GM12878 (cell line): ENCODE measurements around the gene CSTA. TPM values are rescaled to one million over a fixed set of nuclear protein-coding genes. Genes with fewer than 3 reads are reported as not detected.

Experiments used
- CHD1 ChIP-seq: IDR thresholded peaks from 2 replicates; pipeline ENCODE4 v1.6.1; 2012; ENCODE audit warnings: low read depth, low read length, improper control_type of control experiment
- DPF2 ChIP-seq: fragments of 450-650 bp; IDR thresholded peaks from 2 replicates; pipeline ENCODE4 v1.6.1; 2017; ENCODE audit warnings: mild to moderate bottlenecking
- EED ChIP-seq: sonication (generic); IDR thresholded peaks from 2 replicates; pipeline ENCODE4 v1.6.1; 2016; ENCODE audit warnings: antibody characterized with exemption, low read depth
- GATAD2B ChIP-seq: fragments of 450-650 bp; conservative IDR thresholded peaks from 2 replicates; pipeline ENCODE4 v1.6.1; 2017; ENCODE audit warnings: low read depth, mild to moderate bottlenecking, moderate library complexity
- HDAC6 ChIP-seq: fragments of 200-600 bp; sonication (generic); IDR thresholded peaks from one replicate; pipeline ENCODE4 v1.8.0; 2017; ENCODE audit warnings: antibody characterized with exemption; ENCODE audit not compliant: unreplicated experiment
- LARP7 ChIP-seq: fragments of 450-650 bp; IDR thresholded peaks from 2 replicates; pipeline ENCODE4 v1.6.1; 2017; ENCODE audit warnings: mild to moderate bottlenecking
- NFYA ChIP-seq: IDR thresholded peaks from 2 replicates; pipeline ENCODE4 v1.6.1; 2011; ENCODE audit warnings: low read depth, mild to moderate bottlenecking, low read length, improper control_type of control experiment, borderline replicate concordance
- NR2F1 ChIP-seq: fragments of 450-650 bp; conservative IDR thresholded peaks from 2 replicates; pipeline ENCODE4 v1.6.1; 2017; ENCODE audit warnings: mild to moderate bottlenecking
- PAX8 ChIP-seq: fragments of 450-650 bp; IDR thresholded peaks from 2 replicates; pipeline ENCODE4 v1.6.1; 2017; ENCODE audit warnings: mild to moderate bottlenecking, moderate library complexity
- RELA ChIP-seq: fragments of 450-650 bp; IDR thresholded peaks from 2 replicates; pipeline ENCODE4 v1.8.0; 2014; ENCODE audit warnings: borderline replicate concordance; ENCODE audit not compliant: partially characterized antibody
- SRF ChIP-seq, 2 experiments: IDR thresholded peaks; 2 replicates each; pipeline ENCODE4 v1.6.1; 2011; ENCODE audit warnings: low read depth in 2 of 2, low read length in 2 of 2, mild to moderate bottlenecking in 1 of 2, moderate library complexity in 1 of 2
- TCF7 ChIP-seq: IDR thresholded peaks from 2 replicates; pipeline ENCODE4 v1.6.1; 2014; ENCODE audit warnings: antibody characterized with exemption, borderline replicate concordance
- WRNIP1 ChIP-seq: IDR thresholded peaks from 2 replicates; pipeline ENCODE4 v1.6.1; 2011; ENCODE audit warnings: low read depth, low read length, improper control_type of control experiment, borderline replicate concordance
- ZNF24 ChIP-seq: fragments of 450-650 bp; IDR thresholded peaks from 2 replicates; pipeline ENCODE4 v1.6.1; 2017; ENCODE audit warnings: antibody characterized with exemption, mild to moderate bottlenecking
- polyA plus RNA-seq, 11 experiments: library from polyadenylated mRNA; depleted of rRNA in 4 of 11; unstranded in 6 of 11; stranded (reverse) in 5 of 11; fragments of >200 nt; fragmentation: Nextera tagmentation in 4 of 11; fragmentation: Illumina TruSeq in 1 of 11; extraction: Ambion mirVana in 4 of 11; extraction: Trizol in 1 of 11; gene quantifications; 1 replicate in 1 of 11; 2 replicates in 10 of 11; pipeline versions ENCODE4 v1.2.1 to v1.2.3, GENCODE V29; 2011 to 2016; ENCODE audit warnings: inconsistent platforms in 2 of 11, missing spikeins in 2 of 11, low read depth in 1 of 11
- total RNA-seq, 4 experiments: library from RNA; depleted of rRNA in 3 of 4; stranded (reverse); fragments of >200 nt in 3 of 4; fragmentation: Illumina TruSeq in 1 of 4; extraction: Trizol in 1 of 4; gene quantifications; 2 replicates each; pipeline versions ENCODE4 v1.2.1 to v1.2.3, GENCODE V29; 2013 to 2021
- TF ChIP-seq, protein P1 (sequence below): fragments of 450-650 bp; IDR thresholded peaks from 2 replicates; pipeline ENCODE4 v1.6.1; 2018; ENCODE audit warnings: mild to moderate bottlenecking, low read depth, moderate library complexity; ENCODE audit not compliant: partially characterized antibody
- TF ChIP-seq, protein P2 (sequence below): IDR thresholded peaks from 2 replicates; pipeline ENCODE4 v1.6.1; 2012; ENCODE audit warnings: low read length, inconsistent platforms
- TF ChIP-seq, protein P3 (sequence below): IDR thresholded peaks from 2 replicates; pipeline ENCODE4 v1.6.1; 2011; ENCODE audit warnings: low read depth, low read length, improper control_type of control experiment, borderline replicate concordance
- TF ChIP-seq, protein P4 (sequence below): fragments of 450-650 bp; IDR thresholded peaks from 2 replicates; pipeline ENCODE4 v1.6.1; 2018; ENCODE audit warnings: borderline replicate concordance, mild to moderate bottlenecking; ENCODE audit not compliant: partially characterized antibody
- TF ChIP-seq, protein P5 (sequence below): IDR thresholded peaks from 2 replicates; pipeline ENCODE4 v1.6.1; 2012; ENCODE audit warnings: improper control_type of control experiment, low read depth, low read length; ENCODE audit not compliant: insufficient replicate concordance

Gene CSTA
- total and polyA plus RNA-seq, 10 of the 15 experiments (the other 5 are each of a cell fraction or from before 2014, with no cell fraction given): 1.8 to 6.7 (median 3.4) TPM

DNA sequence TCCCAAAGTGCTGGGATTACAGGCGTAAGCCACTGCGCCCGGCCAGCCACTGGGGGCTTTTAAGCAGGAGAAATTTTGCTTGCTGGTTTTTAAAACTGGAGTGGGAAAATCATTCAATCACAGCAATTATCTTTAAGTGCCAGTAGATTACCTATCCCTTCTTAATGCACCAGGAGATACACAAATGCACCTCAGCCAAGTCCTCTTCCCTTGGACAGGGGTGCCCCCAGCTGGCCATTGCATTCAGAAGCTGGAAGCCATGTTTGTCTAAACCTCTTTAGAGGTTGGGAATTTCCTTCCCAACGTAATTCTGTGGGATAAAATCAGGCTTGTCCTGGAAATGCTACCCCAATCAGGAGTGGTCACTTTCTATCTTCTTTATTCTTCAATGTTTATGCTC is 31.4 kb downstream of the CSTA start (continued):
- TF ChIP-seq, protein P1, sequence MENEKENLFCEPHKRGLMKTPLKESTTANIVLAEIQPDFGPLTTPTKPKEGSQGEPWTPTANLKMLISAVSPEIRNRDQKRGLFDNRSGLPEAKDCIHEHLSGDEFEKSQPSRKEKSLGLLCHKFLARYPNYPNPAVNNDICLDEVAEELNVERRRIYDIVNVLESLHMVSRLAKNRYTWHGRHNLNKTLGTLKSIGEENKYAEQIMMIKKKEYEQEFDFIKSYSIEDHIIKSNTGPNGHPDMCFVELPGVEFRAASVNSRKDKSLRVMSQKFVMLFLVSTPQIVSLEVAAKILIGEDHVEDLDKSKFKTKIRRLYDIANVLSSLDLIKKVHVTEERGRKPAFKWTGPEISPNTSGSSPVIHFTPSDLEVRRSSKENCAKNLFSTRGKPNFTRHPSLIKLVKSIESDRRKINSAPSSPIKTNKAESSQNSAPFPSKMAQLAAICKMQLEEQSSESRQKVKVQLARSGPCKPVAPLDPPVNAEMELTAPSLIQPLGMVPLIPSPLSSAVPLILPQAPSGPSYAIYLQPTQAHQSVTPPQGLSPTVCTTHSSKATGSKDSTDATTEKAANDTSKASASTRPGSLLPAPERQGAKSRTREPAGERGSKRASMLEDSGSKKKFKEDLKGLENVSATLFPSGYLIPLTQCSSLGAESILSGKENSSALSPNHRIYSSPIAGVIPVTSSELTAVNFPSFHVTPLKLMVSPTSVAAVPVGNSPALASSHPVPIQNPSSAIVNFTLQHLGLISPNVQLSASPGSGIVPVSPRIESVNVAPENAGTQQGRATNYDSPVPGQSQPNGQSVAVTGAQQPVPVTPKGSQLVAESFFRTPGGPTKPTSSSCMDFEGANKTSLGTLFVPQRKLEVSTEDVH: no peak
- TF ChIP-seq PAX8 (no peak), ZNF24 (peak; percentile 19; the same call in 1 of the 2 replicates), WRNIP1 (no peak), EED (no peak), HDAC6 (no peak), NFYA (no peak), TCF7 (no peak), CHD1 (no peak), DPF2 (no peak), RELA (no peak), LARP7 (no peak), NR2F1 (no peak), SRF (IDR thresholded peaks at IDR 0.05; ENCODE audit: low read depth in 2 of 2, low read length in 2 of 2) (no peak), GATAD2B (no peak)
- TF ChIP-seq, protein P2, sequence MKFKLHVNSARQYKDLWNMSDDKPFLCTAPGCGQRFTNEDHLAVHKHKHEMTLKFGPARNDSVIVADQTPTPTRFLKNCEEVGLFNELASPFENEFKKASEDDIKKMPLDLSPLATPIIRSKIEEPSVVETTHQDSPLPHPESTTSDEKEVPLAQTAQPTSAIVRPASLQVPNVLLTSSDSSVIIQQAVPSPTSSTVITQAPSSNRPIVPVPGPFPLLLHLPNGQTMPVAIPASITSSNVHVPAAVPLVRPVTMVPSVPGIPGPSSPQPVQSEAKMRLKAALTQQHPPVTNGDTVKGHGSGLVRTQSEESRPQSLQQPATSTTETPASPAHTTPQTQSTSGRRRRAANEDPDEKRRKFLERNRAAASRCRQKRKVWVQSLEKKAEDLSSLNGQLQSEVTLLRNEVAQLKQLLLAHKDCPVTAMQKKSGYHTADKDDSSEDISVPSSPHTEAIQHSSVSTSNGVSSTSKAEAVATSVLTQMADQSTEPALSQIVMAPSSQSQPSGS: no peak
- TF ChIP-seq, protein P3, sequence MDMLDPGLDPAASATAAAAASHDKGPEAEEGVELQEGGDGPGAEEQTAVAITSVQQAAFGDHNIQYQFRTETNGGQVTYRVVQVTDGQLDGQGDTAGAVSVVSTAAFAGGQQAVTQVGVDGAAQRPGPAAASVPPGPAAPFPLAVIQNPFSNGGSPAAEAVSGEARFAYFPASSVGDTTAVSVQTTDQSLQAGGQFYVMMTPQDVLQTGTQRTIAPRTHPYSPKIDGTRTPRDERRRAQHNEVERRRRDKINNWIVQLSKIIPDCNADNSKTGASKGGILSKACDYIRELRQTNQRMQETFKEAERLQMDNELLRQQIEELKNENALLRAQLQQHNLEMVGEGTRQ: no peak
- TF ChIP-seq, protein P4, sequence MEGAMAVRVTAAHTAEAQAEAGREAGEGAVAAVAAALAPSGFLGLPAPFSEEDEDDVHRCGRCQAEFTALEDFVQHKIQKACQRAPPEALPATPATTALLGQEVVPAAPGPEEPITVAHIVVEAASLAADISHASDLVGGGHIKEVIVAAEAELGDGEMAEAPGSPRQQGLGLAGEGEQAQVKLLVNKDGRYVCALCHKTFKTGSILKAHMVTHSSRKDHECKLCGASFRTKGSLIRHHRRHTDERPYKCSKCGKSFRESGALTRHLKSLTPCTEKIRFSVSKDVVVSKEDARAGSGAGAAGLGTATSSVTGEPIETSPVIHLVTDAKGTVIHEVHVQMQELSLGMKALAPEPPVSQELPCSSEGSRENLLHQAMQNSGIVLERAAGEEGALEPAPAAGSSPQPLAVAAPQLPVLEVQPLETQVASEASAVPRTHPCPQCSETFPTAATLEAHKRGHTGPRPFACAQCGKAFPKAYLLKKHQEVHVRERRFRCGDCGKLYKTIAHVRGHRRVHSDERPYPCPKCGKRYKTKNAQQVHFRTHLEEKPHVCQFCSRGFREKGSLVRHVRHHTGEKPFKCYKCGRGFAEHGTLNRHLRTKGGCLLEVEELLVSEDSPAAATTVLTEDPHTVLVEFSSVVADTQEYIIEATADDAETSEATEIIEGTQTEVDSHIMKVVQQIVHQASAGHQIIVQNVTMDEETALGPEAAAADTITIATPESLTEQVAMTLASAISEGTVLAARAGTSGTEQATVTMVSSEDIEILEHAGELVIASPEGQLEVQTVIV: no peak
- TF ChIP-seq, protein P5, sequence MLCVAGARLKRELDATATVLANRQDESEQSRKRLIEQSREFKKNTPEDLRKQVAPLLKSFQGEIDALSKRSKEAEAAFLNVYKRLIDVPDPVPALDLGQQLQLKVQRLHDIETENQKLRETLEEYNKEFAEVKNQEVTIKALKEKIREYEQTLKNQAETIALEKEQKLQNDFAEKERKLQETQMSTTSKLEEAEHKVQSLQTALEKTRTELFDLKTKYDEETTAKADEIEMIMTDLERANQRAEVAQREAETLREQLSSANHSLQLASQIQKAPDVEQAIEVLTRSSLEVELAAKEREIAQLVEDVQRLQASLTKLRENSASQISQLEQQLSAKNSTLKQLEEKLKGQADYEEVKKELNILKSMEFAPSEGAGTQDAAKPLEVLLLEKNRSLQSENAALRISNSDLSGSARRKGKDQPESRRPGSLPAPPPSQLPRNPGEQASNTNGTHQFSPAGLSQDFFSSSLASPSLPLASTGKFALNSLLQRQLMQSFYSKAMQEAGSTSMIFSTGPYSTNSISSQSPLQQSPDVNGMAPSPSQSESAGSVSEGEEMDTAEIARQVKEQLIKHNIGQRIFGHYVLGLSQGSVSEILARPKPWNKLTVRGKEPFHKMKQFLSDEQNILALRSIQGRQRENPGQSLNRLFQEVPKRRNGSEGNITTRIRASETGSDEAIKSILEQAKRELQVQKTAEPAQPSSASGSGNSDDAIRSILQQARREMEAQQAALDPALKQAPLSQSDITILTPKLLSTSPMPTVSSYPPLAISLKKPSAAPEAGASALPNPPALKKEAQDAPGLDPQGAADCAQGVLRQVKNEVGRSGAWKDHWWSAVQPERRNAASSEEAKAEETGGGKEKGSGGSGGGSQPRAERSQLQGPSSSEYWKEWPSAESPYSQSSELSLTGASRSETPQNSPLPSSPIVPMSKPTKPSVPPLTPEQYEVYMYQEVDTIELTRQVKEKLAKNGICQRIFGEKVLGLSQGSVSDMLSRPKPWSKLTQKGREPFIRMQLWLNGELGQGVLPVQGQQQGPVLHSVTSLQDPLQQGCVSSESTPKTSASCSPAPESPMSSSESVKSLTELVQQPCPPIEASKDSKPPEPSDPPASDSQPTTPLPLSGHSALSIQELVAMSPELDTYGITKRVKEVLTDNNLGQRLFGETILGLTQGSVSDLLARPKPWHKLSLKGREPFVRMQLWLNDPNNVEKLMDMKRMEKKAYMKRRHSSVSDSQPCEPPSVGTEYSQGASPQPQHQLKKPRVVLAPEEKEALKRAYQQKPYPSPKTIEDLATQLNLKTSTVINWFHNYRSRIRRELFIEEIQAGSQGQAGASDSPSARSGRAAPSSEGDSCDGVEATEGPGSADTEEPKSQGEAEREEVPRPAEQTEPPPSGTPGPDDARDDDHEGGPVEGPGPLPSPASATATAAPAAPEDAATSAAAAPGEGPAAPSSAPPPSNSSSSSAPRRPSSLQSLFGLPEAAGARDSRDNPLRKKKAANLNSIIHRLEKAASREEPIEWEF: no peak
